Right lobe of liver (tissue), 6 donors: ENCODE data around the gene PRDM1. TPM values are rescaled to one million over a fixed set of nuclear protein-coding genes. Genes with fewer than 3 reads are reported as not detected.

Source experiments
- ATAC-seq, 4 donors: fragments of 200-7000 bp; cut with Tn5 transposase; one replicate each; pipeline ENCODE4 v1.9.1; 2020; ENCODE audit warnings: mild to moderate bottlenecking in 4 of 4, moderate library complexity in 4 of 4
- DNase-seq, 3 donors: peaks; one replicate each; pipeline ENCODE4 v3.0.0-alpha.2; 2020
- H3K27ac ChIP-seq, 3 donors: fragments of 200-600 bp; one replicate each; pipeline ENCODE4 v1.8.0; 2022
- H3K27me3 ChIP-seq, 2 donors: fragments of 200-600 bp; one replicate each; pipeline ENCODE4 v1.8.0; 2022
- H3K36me3 ChIP-seq, 4 donors: fragments of 200-600 bp; sonication (generic) in 1 of 4; one replicate each; pipeline versions ENCODE4 v1.5.1 to v1.8.0; 2017 to 2022; ENCODE audit warnings: control low read depth in 1 of 4
- H3K4me1 ChIP-seq, 4 donors: fragments of 200-600 bp; sonication (generic) in 1 of 4; one replicate each; pipeline versions ENCODE4 v1.5.1 to v1.8.0; 2017 to 2022; ENCODE audit warnings: control low read depth in 1 of 4
- H3K4me3 ChIP-seq, 3 donors: fragments of 200-600 bp; one replicate each; pipeline ENCODE4 v1.8.0; 2022
- H3K9me3 ChIP-seq, 4 donors: fragments of 200-600 bp; sonication (generic) in 1 of 4; one replicate each; pipeline versions ENCODE4 v1.5.1 to v1.8.0; 2017 to 2022; ENCODE audit warnings: control low read depth in 1 of 4
- CTCF ChIP-seq, 4 donors: fragments of 200-600 bp in 3 of 4; fragments of 450-650 bp in 1 of 4; IDR thresholded peaks; one replicate each; pipeline versions ENCODE4 v1.5.1 to v1.8.0; 2016 to 2022; ENCODE audit warnings: antibody characterized with exemption in 4 of 4, mild to moderate bottlenecking in 2 of 4
- POLR2A ChIP-seq: fragments of 450-650 bp; IDR thresholded peaks from one replicate; pipeline ENCODE4 v1.6.1; 2017; ENCODE audit warnings: antibody characterized with exemption, mild to moderate bottlenecking
- WGBS: methylation state at CpG from one replicate; pipeline ENCODE4 v1.1.6; 2018; ENCODE audit warnings: low coverage, low lambda C conversion rate; ENCODE audit not compliant: insufficient coverage; ENCODE audit errors: missing lambda C conversion rate; 5-methylcytosine and 5-hydroxymethylcytosine counted together
- intact Hi-C, 2 donors: fragments of 100-400 bp; cut with DNase I; formaldehyde crosslinking; loops; one replicate each; pipeline versions ENCODE4 v1.11.2 to v1.14.1; 2022
- total RNA-seq, 6 experiments: library from RNA; depleted of rRNA in 2 of 6; stranded (reverse); fragments of >200 nt in 2 of 6; fragmentation: NEBNext Ultra II Directional in 3 of 6; extraction: Animal tissue kit (Norgen Biotek cat#: 25700) in 3 of 6; gene quantifications; one replicate each; pipeline versions ENCODE4 v1.1.0 to v1.2.4, GENCODE V29; 2016 to 2023
- donor health status: DM: no; HTN: yes; CAD: no.
- donor health status: DM: no; HTN: no; CAD: no.
- donor health status: DM: no; HTN: no; CAD: no.
- donor health status: DM: no; HTN: yes; CAD: no.
- donor health status: DM: no; HTN: yes; CAD: no.

Gene PRDM1
- total RNA-seq, 6 experiments from 2014 or later = 0.86 to 2.8 (median 1.3) TPM

DNA sequence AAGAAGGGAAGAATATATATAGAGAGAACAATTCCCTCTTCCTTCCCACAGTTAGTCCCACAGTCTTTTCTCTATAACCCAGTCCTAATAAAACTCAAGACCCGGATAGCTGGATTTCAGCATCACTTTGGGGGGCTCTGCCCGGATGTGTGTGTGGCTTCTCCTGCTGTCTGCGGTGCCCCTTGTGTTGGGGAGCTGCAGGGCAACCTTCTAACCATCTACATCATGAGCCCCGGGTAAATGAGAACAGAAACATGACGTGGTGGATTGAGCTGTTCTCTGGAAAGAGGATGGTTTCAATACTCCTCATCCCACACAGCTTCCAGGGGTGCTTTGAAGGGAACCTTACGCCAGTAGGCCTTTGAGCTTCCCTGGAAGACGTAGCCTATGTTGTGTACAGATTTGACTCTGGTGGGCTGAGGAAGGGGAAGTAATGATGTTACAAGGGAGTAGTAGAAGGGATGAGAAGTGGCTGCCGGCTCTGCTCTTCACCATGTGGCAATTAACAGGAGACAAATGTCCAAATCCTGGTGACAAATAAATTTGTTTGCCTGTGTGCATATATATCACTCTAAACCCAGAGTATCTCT lies 13.5 kb upstream of the PRDM1 start:
- TF ChIP-seq CTCF (IDR thresholded peaks at IDR 0.05) (no peak), POLR2A (no peak)
- Histone ChIP-seq H3K4me1 (no peaks in the 10 kb centered on the region), H3K36me3 (no peaks in the 10 kb centered on the region), H3K27me3 (peaks cover 0 to 12% of the 10 kb centered on the region in 2 donors), H3K9me3 (no peaks in the 10 kb centered on the region), H3K4me3 (no peak overlapping the region), H3K27ac (no peak overlapping the region)
- ATAC-seq (no peak), DNase-seq (no peak)
- WGBS = 66% methylated on average over 8 of the region's 8 CpGs
- intact Hi-C loops = no loop called here

- ATAC-seq (no peak), DNase-seq (no peak)
- no peak overlapping the region for H3K27ac ChIP-seq
- H3K4me1 ChIP-seq = no peaks in the 10 kb centered on the region
- intact Hi-C loops = no loop called here
- H3K9me3 ChIP-seq = no peaks in the 10 kb centered on the region
- TF ChIP-seq CTCF (IDR thresholded peaks at IDR 0.05) (no peak), POLR2A (no peak)
- no peak overlapping the region for H3K4me3 ChIP-seq
- H3K36me3 ChIP-seq = no peaks in the 10 kb centered on the region
- H3K27me3 ChIP-seq = peaks cover 0 to 12% of the 10 kb centered on the region in 2 donors
- 79% methylated on average over 3 of the region's 3 CpGs for WGBS
Measured at GRCh38 chr6:106074146-106074545, 12.0 kb upstream of the PRDM1 start.

GRCh38 chr6:106076139-106076538 lies 10.0 kb upstream of the PRDM1 start:
- no peak for ATAC-seq
- 70% methylated on average over 3 of the region's 3 CpGs for WGBS
- H3K27me3 ChIP-seq = peaks cover 0 to 16% of the 10 kb centered on the region in 2 donors

GRCh38 chr6:106077170-106077569 lies 9.0 kb upstream of the PRDM1 start:
- intact Hi-C loops = no loop called here
- H3K36me3 ChIP-seq = no peaks in the 10 kb centered on the region
- no peak overlapping the region for H3K27ac ChIP-seq
- peaks cover 0 to 8% of the 10 kb centered on the region in 2 donors for H3K27me3 ChIP-seq
- H3K4me3 ChIP-seq = no peak overlapping the region
- ATAC-seq (no peak), DNase-seq (no peak)
- no peaks in the 10 kb centered on the region for H3K4me1 ChIP-seq
- TF ChIP-seq CTCF (IDR thresholded peaks at IDR 0.05) = no peak
- no peak for TF ChIP-seq POLR2A
- no peaks in the 10 kb centered on the region for H3K9me3 ChIP-seq
- 93% methylated on average over 3 of the region's 3 CpGs for WGBS

More at GRCh38 chr6:106076139-106076538, 10.0 kb upstream of the PRDM1 start:
- no peak overlapping the region for H3K4me3 ChIP-seq
- H3K9me3 ChIP-seq = no peaks in the 10 kb centered on the region
- intact Hi-C loops = no loop called here
- H3K36me3 ChIP-seq = no peaks in the 10 kb centered on the region
- no peaks in the 10 kb centered on the region for H3K4me1 ChIP-seq
- H3K27ac ChIP-seq = no peak overlapping the region
- no peak for DNase-seq
- TF ChIP-seq POLR2A (no peak), CTCF (IDR thresholded peaks at IDR 0.05) (no peak)

DNA sequence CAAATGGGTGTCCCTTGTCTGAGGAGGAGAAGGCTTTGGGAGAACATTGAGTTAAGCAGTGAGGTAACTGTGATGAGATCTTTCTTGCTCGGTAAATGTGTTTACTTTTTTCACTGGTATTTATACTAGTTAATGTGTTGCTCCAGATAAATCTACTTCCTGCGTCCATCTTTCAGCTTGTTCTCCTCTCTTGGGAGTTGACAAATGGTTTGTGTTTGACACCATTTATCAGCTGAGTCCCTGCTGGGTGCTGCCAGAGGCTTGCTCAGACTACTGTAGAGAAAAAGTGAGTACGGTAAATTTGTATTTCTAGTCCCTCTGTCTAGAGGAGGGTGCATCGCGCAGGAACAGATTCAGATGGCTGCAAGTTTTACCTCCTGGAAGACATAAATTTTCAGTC lies 8.3 kb upstream of the PRDM1 start:
- Histone ChIP-seq H3K27ac (no peak overlapping the region), H3K36me3 (no peaks in the 10 kb centered on the region), H3K27me3 (peaks cover 0 to 8% of the 10 kb centered on the region in 2 donors), H3K4me3 (no peak overlapping the region), H3K9me3 (no peaks in the 10 kb centered on the region), H3K4me1 (no peaks in the 10 kb centered on the region)
- 32% methylated on average over 5 of the region's 5 CpGs for WGBS
- intact Hi-C loops = no loop called here
- no peak for ATAC-seq
- TF ChIP-seq POLR2A = no peak
- TF ChIP-seq CTCF (IDR thresholded peaks at IDR 0.05) = no peak
- DNase-seq = no peak
